Measurements from ENCODE around the gene PTPRK. TPM values are rescaled to one million over a fixed set of nuclear protein-coding genes. Genes with fewer than 3 reads are reported as not detected.

Gene PTPRK
- total and polyA plus RNA-seq, 2 of the 13 experiments (the other 11 are each of a cell fraction or from before 2014, with no cell fraction given), result 43.6 to 98.3 TPM

DNA sequence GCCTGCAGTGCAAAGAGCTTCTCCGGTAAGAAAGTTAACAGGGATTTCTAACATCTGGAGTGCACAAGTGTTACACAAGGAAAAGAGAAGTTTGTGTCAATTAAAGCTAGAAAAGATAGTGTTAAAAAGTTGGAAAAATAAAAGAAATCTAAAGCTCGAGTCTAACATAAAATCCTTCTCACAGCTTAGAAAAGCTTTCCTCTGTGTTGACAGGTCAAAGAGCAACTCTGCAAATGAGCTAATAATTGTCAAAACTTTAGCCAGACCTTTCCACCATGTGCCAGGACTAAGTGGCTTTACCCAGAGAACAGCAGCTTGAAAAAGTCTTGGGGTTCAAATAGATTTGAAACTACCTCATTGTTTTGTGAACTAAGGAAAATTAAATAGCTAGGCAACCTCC, 14.8 kb downstream of the PTPRK start (continued):
- TF ChIP-seq, protein P1, sequence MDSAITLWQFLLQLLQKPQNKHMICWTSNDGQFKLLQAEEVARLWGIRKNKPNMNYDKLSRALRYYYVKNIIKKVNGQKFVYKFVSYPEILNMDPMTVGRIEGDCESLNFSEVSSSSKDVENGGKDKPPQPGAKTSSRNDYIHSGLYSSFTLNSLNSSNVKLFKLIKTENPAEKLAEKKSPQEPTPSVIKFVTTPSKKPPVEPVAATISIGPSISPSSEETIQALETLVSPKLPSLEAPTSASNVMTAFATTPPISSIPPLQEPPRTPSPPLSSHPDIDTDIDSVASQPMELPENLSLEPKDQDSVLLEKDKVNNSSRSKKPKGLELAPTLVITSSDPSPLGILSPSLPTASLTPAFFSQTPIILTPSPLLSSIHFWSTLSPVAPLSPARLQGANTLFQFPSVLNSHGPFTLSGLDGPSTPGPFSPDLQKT (CRISPR knock-in tag; IDR thresholded peaks at IDR 0.05; ENCODE audit: borderline replicate concordance), result no peak
- TF ChIP-seq ISX (CRISPR knock-in tag; conservative IDR thresholded peaks at IDR 0.05) (no peak), TBX3 (IDR thresholded peaks at IDR 0.05; ENCODE audit: borderline replicate concordance) (no peak), TBP (CRISPR knock-in tag; IDR thresholded peaks at IDR 0.05) (no peak), KDM2A (CRISPR knock-in tag; IDR thresholded peaks at IDR 0.05; ENCODE audit: borderline replicate concordance, low read depth) (no peak), ZNF766 (CRISPR knock-in tag; IDR thresholded peaks at IDR 0.05; ENCODE audit: borderline replicate concordance) (no peak), RELA (CRISPR knock-in tag; IDR thresholded peaks at IDR 0.05) (no peak), CEBPB (IDR thresholded peaks at IDR 0.05; ENCODE audit: borderline replicate concordance, low read depth, low read length) (peak; percentile 29; the same call in 1 of the 2 replicates), ZNF672 (CRISPR knock-in tag; IDR thresholded peaks at IDR 0.05) (no peak), GTF2F1 (IDR thresholded peaks at IDR 0.05; ENCODE audit: low read length) (no peak), FOSL1 (CRISPR knock-in tag; IDR thresholded peaks at IDR 0.05; ENCODE audit: borderline replicate concordance) (no peak), ZFY (CRISPR knock-in tag; IDR thresholded peaks at IDR 0.05) (no peak), ZNF629 (CRISPR knock-in tag; conservative IDR thresholded peaks at IDR 0.05) (no peak), ZNF460 (CRISPR knock-in tag; IDR thresholded peaks at IDR 0.05; ENCODE audit: borderline replicate concordance) (no peak), KLF15 (CRISPR knock-in tag; IDR thresholded peaks at IDR 0.05; ENCODE audit: borderline replicate concordance) (no peak), SP4 (CRISPR knock-in tag; IDR thresholded peaks at IDR 0.05) (no peak), ZNF790 (CRISPR knock-in tag; IDR thresholded peaks at IDR 0.05; ENCODE audit: borderline replicate concordance) (no peak), RARG (CRISPR knock-in tag; IDR thresholded peaks at IDR 0.05; ENCODE audit: low read depth) (no peak), TAF1 (CRISPR knock-in tag; IDR thresholded peaks at IDR 0.05) (no peak), ZNF598 (CRISPR knock-in tag; IDR thresholded peaks at IDR 0.05; ENCODE audit: borderline replicate concordance) (no peak)
- TF ChIP-seq, protein P2, sequence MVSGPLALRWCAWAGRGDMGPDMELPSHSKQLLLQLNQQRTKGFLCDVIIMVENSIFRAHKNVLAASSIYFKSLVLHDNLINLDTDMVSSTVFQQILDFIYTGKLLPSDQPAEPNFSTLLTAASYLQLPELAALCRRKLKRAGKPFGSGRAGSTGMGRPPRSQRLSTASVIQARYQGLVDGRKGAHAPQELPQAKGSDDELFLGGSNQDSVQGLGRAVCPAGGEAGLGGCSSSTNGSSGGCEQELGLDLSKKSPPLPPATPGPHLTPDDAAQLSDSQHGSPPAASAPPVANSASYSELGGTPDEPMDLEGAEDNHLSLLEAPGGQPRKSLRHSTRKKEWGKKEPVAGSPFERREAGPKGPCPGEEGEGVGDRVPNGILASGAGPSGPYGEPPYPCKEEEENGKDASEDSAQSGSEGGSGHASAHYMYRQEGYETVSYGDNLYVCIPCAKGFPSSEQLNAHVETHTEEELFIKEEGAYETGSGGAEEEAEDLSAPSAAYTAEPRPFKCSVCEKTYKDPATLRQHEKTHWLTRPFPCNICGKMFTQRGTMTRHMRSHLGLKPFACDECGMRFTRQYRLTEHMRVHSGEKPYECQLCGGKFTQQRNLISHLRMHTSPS (CRISPR knock-in tag; IDR thresholded peaks at IDR 0.05; ENCODE audit: low read depth), result no peak
- TF ChIP-seq, protein P3, sequence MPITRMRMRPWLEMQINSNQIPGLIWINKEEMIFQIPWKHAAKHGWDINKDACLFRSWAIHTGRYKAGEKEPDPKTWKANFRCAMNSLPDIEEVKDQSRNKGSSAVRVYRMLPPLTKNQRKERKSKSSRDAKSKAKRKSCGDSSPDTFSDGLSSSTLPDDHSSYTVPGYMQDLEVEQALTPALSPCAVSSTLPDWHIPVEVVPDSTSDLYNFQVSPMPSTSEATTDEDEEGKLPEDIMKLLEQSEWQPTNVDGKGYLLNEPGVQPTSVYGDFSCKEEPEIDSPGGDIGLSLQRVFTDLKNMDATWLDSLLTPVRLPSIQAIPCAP (CRISPR knock-in tag; IDR thresholded peaks at IDR 0.05; ENCODE audit: low read depth), result no peak
- TF ChIP-seq, protein P4, sequence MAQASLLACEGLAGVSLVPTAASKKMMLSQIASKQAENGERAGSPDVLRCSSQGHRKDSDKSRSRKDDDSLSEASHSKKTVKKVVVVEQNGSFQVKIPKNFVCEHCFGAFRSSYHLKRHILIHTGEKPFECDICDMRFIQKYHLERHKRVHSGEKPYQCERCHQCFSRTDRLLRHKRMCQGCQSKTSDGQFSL (CRISPR knock-in tag; IDR thresholded peaks at IDR 0.05), result no peak

All from HepG2 (cell line).